Measurements from ENCODE around the gene UGT2B17.

DNA sequence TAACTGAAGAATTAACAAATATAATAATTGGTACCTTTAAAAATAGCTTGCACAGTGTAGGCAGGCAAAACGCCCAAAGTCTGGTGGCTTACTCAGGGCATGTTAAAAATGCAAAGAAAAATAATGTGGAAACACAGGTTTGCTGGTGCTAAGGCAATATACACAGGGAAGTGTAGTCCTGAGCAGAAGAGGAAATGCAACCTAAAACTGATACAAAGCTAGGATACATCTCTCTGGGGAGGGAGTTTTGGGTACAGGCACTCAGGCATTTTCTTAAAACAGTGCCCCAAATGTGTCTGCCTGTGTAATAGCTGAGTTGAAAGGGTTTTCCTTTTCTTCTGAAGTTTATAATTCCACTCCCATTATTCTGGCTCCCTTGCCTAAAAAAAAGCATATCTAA is 81.4 kb downstream of the UGT2B17 start:
- no peak for TF ChIP-seq EZH2 (IDR thresholded peaks at IDR 0.05; ENCODE audit: insufficient read depth, poor library complexity, severe bottlenecking)
- no peak for TF ChIP-seq EZH2phosphoT487 (IDR thresholded peaks at IDR 0.05; ENCODE audit: insufficient read depth, low read depth)
